Neuronal stem cell (in vitro differentiated cells): Measurements from ENCODE around the gene APOL2.
A peak's percentile ranks its signal among the peaks of the same experiment; 100 is the strongest.

Experiments used
- DNase-seq: peaks from one replicate; pipeline ENCODE4 v3.0.0-alpha.2; 2013; ENCODE audit warnings: low spot score
- H2AFZ ChIP-seq: one replicate; pipeline ENCODE4 v1.6.1; 2013; ENCODE audit warnings: mild to moderate bottlenecking, low read length, inconsistent platforms
- H2AK5ac ChIP-seq: 2 replicates; pipeline ENCODE4 v1.6.1; 2013; ENCODE audit warnings: low read depth, mild to moderate bottlenecking, inconsistent platforms, low read length, moderate library complexity, mixed read lengths
- H2BK120ac ChIP-seq: 2 replicates; pipeline ENCODE4 v1.6.1; 2013; ENCODE audit warnings: low read depth, mild to moderate bottlenecking, inconsistent platforms, low read length, moderate library complexity, mixed read lengths
- H2BK12ac ChIP-seq: one replicate; pipeline ENCODE4 v1.6.1; 2013; ENCODE audit warnings: low read length, inconsistent platforms
- H2BK15ac ChIP-seq: 2 replicates; pipeline ENCODE4 v1.6.1; 2013; ENCODE audit warnings: mild to moderate bottlenecking, low read length, inconsistent platforms, mixed read lengths
- H2BK5ac ChIP-seq: one replicate; pipeline ENCODE4 v1.6.1; 2013; ENCODE audit warnings: inconsistent platforms, mild to moderate bottlenecking, low read length, moderate library complexity
- H3K14ac ChIP-seq: one replicate; pipeline ENCODE4 v1.6.1; 2013; ENCODE audit warnings: low read length, inconsistent platforms
- H3K18ac ChIP-seq: 2 replicates; pipeline ENCODE4 v1.6.1; 2013; ENCODE audit warnings: low read length, inconsistent platforms
- H3K23ac ChIP-seq: 2 replicates; pipeline ENCODE4 v1.6.1; 2013; ENCODE audit warnings: low read depth, mild to moderate bottlenecking, mixed read lengths, low read length, inconsistent platforms; ENCODE audit not compliant: poor library complexity
- H3K27ac ChIP-seq: replicated peaks from 3 replicates; pipeline ENCODE4 v1.5.1; 2013; ENCODE audit warnings: low read length, inconsistent platforms
- H3K27me3 ChIP-seq, 3 experiments: 2 replicates each; pipeline ENCODE4 v1.6.1; 2013; ENCODE audit warnings: low read length in 3 of 3, mild to moderate bottlenecking in 2 of 3, inconsistent platforms in 1 of 3, low read depth in 1 of 3, mixed read lengths in 1 of 3, moderate library complexity in 1 of 3; ENCODE audit not compliant: control insufficient read depth in 3 of 3, insufficient read depth in 3 of 3
- H3K36me3 ChIP-seq, 2 donors: replicated peaks in 1 of 2; 2 replicates each; pipeline ENCODE4 v1.6.1; 2013; ENCODE audit warnings: low read length in 2 of 2; ENCODE audit not compliant: control insufficient read depth in 2 of 2, insufficient read depth in 2 of 2
- H3K4ac ChIP-seq: 2 replicates; pipeline ENCODE4 v1.6.1; 2013; ENCODE audit warnings: inconsistent platforms, mild to moderate bottlenecking, low read length, moderate library complexity
- H3K4me1 ChIP-seq, 2 donors: 1 replicate in 1 of 2; 2 replicates in 1 of 2; pipeline ENCODE4 v1.6.1; 2013; ENCODE audit warnings: low read length in 2 of 2, low read depth in 1 of 2; ENCODE audit not compliant: control insufficient read depth in 2 of 2, insufficient read depth in 1 of 2
- H3K4me2 ChIP-seq: one replicate; pipeline ENCODE4 v1.6.1; 2013; ENCODE audit warnings: mild to moderate bottlenecking, low read length, inconsistent platforms; ENCODE audit not compliant: insufficient read depth, poor library complexity, severe bottlenecking
- H3K4me3 ChIP-seq, 2 donors: 2 replicates each; pipeline ENCODE4 v1.5.1; 2013; ENCODE audit warnings: low read length in 2 of 2, mild to moderate bottlenecking in 2 of 2, inconsistent platforms in 1 of 2, moderate library complexity in 1 of 2
- H3K79me1 ChIP-seq: one replicate; pipeline ENCODE4 v1.6.1; 2013; ENCODE audit warnings: low read depth, mild to moderate bottlenecking, inconsistent platforms, low read length, moderate library complexity
- H3K9ac ChIP-seq: one replicate; pipeline ENCODE4 v1.6.1; 2013; ENCODE audit warnings: mild to moderate bottlenecking, low read depth, low read length, inconsistent platforms; ENCODE audit not compliant: poor library complexity
- H3K9me3 ChIP-seq, 2 donors: replicated peaks in 1 of 2; 2 replicates each; pipeline versions ENCODE3 to v1.6.1; 2013; ENCODE audit warnings: low read length in 2 of 2, mild to moderate bottlenecking in 2 of 2, inconsistent platforms in 1 of 2, low read depth in 1 of 2, mixed read lengths in 1 of 2, moderate library complexity in 1 of 2; ENCODE audit not compliant: control insufficient read depth in 2 of 2, insufficient read depth in 1 of 2
- H4K8ac ChIP-seq: one replicate; pipeline ENCODE4 v1.6.1; 2013; ENCODE audit warnings: low read depth, mild to moderate bottlenecking, inconsistent platforms, low read length, moderate library complexity
- H4K91ac ChIP-seq: one replicate; pipeline ENCODE4 v1.6.1; 2013; ENCODE audit warnings: low read length, low read depth, mild to moderate bottlenecking, inconsistent platforms; ENCODE audit not compliant: poor library complexity
- WGBS, 2 donors: extraction: QIAGEN DNeasy Blood & Tissue Kit; methylation state at CpG; one replicate each; pipeline ENCODE4 v1.1.7; 2013; ENCODE audit warnings: missing lambda C conversion rate in 2 of 2, mixed read lengths in 1 of 2; ENCODE audit not compliant: insufficient read length in 2 of 2, insufficient replicate concordance in 1 of 2; ENCODE audit errors: extremely low coverage in 2 of 2; 5-methylcytosine and 5-hydroxymethylcytosine counted together

Gene APOL2

DNA sequence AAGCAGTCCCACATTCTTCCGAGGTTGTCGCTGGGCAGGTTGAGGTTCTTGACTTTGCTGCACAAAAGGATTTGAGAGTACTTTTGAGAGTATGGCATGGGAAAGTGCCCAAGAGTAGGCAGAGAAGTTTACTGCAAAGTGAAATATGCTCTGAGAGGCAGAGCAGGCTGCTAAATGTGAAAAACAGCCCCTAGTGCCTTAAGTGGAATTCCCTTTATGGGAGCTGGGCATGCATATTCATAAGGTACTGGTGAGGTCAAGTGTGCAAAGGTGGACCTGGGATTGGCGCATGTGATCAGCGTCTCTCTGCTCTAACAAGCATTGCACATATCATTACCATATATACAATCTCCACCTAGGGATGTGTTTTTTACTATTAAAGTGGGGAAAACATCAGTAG lies 25.7 kb downstream of the APOL2 start:
- Histone ChIP-seq H2AK5ac (no peak overlapping the region), H2BK12ac (no peak overlapping the region), H3K18ac (no peak overlapping the region), H3K14ac (no peak overlapping the region), H3K36me3 (no peaks in the 10 kb centered on the region), H2AFZ (peak overlapping the region; percentile 41), H3K9me3 (peaks cover 0 to 4% of the 10 kb centered on the region in 2 donors), H3K27me3 (no peaks in the 10 kb centered on the region), H3K79me1 (no peaks in the 10 kb centered on the region), H3K4me2 (no peak overlapping the region), H3K4me3 (no peak overlapping the region), H3K4ac (no peak overlapping the region), H2BK120ac (no peak overlapping the region), H2BK15ac (no peak overlapping the region), H3K23ac (no peak overlapping the region), H3K27ac (no peak overlapping the region), H4K8ac (no peak overlapping the region), H3K4me1 (peaks cover 0 to 11% of the 10 kb centered on the region in 2 donors), H2BK5ac (no peak overlapping the region), H4K91ac (no peak overlapping the region), H3K9ac (no peak overlapping the region)
- no CpG with 5 or more reads among the region's 4 CpGs for WGBS, 2 donors
- no peak for DNase-seq

DNA sequence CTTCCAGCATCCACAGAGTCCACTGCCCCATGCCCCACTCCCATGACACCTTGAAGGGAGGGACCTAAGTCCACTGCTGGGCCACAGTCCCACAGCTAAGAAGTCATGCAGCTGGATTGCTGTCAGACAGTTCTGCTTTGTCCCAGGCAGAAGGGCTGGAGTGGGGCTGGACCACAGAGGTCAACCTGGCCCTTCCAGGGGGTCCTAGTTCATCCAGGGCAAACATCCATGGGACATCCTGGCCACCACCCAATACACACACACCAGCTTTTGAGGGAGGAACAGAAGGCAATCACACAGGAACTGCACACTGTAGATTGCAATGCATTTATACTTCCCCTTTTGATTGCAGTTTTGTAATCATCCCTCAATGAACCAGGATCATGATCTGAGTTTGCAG lies 26.4 kb downstream of the APOL2 start:
- H2AK5ac ChIP-seq, result peak overlapping the region; percentile 67
- H3K4me3 ChIP-seq, result no peak overlapping the region
- H3K23ac ChIP-seq, result no peak overlapping the region
- no peak overlapping the region for H3K4ac ChIP-seq
- peak overlapping the region; percentile 82 for H2BK12ac ChIP-seq
- no peak overlapping the region for H3K27ac ChIP-seq
- peaks cover 0 to 11% of the 10 kb centered on the region in 2 donors for H3K4me1 ChIP-seq
- H3K14ac ChIP-seq, result peak overlapping the region; percentile 31
- peak overlapping the region; percentile 12 for H3K9ac ChIP-seq
- H3K9me3 ChIP-seq, result peaks cover 0 to 4% of the 10 kb centered on the region in 2 donors
- H2BK5ac ChIP-seq, result no peak overlapping the region
- H3K79me1 ChIP-seq, result no peaks in the 10 kb centered on the region
- no peak overlapping the region for H4K91ac ChIP-seq
- H3K4me2 ChIP-seq, result no peak overlapping the region
- no peak for DNase-seq
- peak overlapping the region; percentile 20 for H3K18ac ChIP-seq
- H3K27me3 ChIP-seq, result no peaks in the 10 kb centered on the region
- no peak overlapping the region for H2BK120ac ChIP-seq
- H3K36me3 ChIP-seq, result no peaks in the 10 kb centered on the region
- no peak overlapping the region for H4K8ac ChIP-seq
- H2BK15ac ChIP-seq, result peak overlapping the region; percentile 52
- H2AFZ ChIP-seq, result no peak overlapping the region

DNA sequence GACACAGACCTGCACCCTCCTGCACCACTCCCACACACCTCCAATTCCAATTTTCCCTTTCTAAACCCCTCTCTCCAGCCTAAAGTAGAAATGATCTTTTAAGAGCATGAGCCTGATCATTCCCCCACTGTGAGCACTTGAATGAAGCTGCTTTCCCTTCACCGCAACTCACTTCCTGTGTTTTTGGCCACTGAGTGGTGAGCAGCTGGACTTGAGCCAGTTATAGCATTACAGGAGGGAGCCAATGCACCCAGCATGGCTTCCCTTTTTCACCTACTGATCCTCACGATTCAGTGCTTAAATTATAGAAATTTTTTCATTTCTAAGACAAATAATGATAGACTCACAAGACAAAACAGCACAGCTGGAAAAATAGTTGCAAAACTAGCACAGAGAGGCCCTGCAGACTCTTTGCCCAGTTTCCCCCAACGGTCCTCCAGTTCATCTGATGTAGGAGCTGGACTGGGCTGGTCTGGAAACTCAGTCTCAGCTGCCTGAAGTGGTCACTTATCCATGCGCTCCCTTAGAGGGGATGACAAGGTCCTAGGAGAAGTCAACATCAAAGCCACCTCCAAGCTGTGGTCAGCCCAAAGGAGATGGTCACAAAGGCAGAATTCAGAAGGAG lies 28.0 kb downstream of the APOL2 start:
- Histone ChIP-seq H2BK12ac (no peak overlapping the region), H3K14ac (no peak overlapping the region), H3K9ac (no peak overlapping the region), H3K79me1 (no peaks in the 10 kb centered on the region), H2AK5ac (no peak overlapping the region), H3K9me3 (peaks cover 0 to 4% of the 10 kb centered on the region in 2 donors), H3K36me3 (no peaks in the 10 kb centered on the region), H3K4ac (no peak overlapping the region), H3K4me3 (no peak overlapping the region), H3K4me1 (peaks cover 0 to 14% of the 10 kb centered on the region in 2 donors), H4K91ac (no peak overlapping the region), H3K4me2 (no peak overlapping the region), H2AFZ (peak overlapping the region; percentile 70), H3K18ac (no peak overlapping the region), H2BK120ac (no peak overlapping the region), H2BK15ac (no peak overlapping the region), H3K27me3 (no peaks in the 10 kb centered on the region), H4K8ac (no peak overlapping the region), H3K27ac (no peak overlapping the region), H2BK5ac (no peak overlapping the region), H3K23ac (no peak overlapping the region)
- no peak for DNase-seq
- WGBS, 2 donors, result no CpG with 5 or more reads among the region's 4 CpGs

DNA sequence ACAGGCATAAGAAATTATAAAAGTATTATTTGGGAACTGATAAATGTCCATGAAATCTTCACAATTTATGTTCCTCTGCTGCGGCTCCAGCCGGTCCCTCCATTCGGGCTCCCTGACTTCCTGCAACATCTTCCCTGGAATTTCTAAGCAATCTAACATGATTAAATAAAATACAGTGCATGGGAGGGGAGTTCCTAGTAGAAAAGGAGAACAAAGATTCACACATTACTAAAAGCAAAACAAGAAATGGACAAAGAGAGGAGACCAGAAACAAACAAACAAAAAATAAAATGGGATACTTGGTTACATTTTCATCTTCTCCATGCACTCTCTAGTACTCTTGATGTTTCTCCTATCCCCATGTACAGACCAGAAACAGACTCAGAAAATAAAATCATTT lies 29.1 kb downstream of the APOL2 start:
- peaks cover 0 to 14% of the 10 kb centered on the region in 2 donors for H3K4me1 ChIP-seq
- no peak overlapping the region for H3K23ac ChIP-seq
- no peak for DNase-seq
- no peak overlapping the region for H2BK15ac ChIP-seq
- no peaks in the 10 kb centered on the region for H3K27me3 ChIP-seq
- no peak overlapping the region for H3K4me2 ChIP-seq
- H2BK120ac ChIP-seq, result no peak overlapping the region
- no peak overlapping the region for H2BK5ac ChIP-seq
- H3K9me3 ChIP-seq, result peaks cover 0 to 4% of the 10 kb centered on the region in 2 donors
- H3K4me3 ChIP-seq, result no peak overlapping the region
- H3K79me1 ChIP-seq, result no peaks in the 10 kb centered on the region
- no peak overlapping the region for H3K4ac ChIP-seq
- no peak overlapping the region for H2AFZ ChIP-seq
- no CpG with 5 or more reads among the region's 3 CpGs for WGBS, 2 donors
- H2AK5ac ChIP-seq, result no peak overlapping the region
- no peak overlapping the region for H2BK12ac ChIP-seq
- no peak overlapping the region for H3K14ac ChIP-seq
- no peak overlapping the region for H3K18ac ChIP-seq
- H4K91ac ChIP-seq, result no peak overlapping the region
- H3K36me3 ChIP-seq, result no peaks in the 10 kb centered on the region
- H3K9ac ChIP-seq, result no peak overlapping the region
- no peak overlapping the region for H4K8ac ChIP-seq
- no peak overlapping the region for H3K27ac ChIP-seq
